Placental epithelial cell (primary cell): ENCODE data around the gene FBXL5. TPM values are rescaled to one million over a fixed set of nuclear protein-coding genes. Genes with fewer than 3 reads are reported as not detected.

Experiments used
- total RNA-seq: library from RNA; depleted of rRNA; stranded (reverse); fragments of >200 nt; gene quantifications from 2 replicates; pipeline ENCODE4 v1.2.3, GENCODE V29; 2012

The FBXL5 gene, protein sequence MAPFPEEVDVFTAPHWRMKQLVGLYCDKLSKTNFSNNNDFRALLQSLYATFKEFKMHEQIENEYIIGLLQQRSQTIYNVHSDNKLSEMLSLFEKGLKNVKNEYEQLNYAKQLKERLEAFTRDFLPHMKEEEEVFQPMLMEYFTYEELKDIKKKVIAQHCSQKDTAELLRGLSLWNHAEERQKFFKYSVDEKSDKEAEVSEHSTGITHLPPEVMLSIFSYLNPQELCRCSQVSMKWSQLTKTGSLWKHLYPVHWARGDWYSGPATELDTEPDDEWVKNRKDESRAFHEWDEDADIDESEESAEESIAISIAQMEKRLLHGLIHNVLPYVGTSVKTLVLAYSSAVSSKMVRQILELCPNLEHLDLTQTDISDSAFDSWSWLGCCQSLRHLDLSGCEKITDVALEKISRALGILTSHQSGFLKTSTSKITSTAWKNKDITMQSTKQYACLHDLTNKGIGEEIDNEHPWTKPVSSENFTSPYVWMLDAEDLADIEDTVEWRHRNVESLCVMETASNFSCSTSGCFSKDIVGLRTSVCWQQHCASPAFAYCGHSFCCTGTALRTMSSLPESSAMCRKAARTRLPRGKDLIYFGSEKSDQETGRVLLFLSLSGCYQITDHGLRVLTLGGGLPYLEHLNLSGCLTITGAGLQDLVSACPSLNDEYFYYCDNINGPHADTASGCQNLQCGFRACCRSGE
- 110 and 117 TPM in 2 replicates for total RNA-seq

DNA sequence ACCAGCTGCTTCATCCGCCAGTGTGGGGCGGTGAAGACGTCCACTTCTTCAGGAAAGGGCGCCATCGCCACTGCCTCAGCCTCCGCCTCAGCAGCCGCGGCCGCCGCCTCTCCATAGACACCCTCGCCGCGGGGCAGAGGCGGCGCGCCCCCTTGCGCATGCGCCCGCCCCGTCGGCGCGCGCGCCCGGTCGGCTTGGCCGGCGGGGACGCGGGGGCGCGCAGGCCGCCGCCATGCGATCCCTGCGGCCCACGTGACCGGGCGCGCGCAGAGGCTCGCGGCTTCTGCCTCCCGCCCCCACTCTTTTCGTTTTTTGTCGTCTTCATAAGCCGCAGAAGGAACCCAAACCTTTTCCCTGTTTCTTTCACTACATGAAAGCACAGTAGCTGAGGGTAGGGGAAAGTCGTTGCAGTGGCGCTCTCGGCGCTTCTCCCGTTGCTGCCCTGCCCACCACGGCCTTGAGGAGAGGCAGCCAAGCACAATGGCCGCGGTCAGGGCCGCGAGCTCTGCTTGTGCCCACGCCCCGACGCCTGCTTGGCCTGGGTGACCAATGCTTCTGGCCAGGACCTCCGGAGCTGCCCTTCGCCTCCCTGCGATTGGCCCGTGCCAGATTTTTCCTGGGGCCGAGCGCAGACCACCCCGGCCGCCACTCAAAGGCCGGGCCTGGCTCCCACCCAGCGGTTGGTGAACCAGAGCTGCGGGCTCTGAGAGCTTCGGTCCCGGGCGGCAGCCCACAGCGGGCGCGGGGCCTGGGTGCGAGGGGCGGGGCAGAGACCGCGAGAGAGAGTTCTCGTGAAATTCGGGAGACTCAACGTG is at the start of gene FBXL5:
TSS of gene FBXL5 (minus strand) at position 135 of the 815 bp plus-strand sequence. CDS start at position 65, 70 bp downstream.

DNA sequence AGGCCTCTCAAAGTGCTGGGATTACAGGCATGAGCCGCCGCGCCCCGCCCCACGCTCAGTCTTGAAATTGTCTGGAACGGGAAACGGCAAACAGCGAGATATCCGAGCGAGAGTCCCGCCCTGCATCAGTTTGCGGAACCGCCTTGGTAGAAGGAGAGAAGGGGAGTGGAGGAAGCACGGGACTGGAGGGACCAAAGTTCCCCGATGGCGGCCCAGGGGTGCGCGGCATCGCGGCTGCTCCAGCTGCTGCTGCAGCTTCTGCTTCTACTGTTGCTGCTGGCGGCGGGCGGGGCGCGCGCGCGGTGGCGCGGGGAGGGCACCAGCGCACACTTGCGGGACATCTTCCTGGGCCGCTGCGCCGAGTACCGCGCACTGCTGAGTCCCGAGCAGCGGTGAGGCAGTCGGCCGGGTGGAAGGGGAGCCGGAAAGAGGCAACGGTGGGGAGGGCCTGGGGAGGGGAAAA is 47.8 kb upstream of the FBXL5 start, which contains the start of gene BST1:
TSS of gene BST1 (plus strand) at position 125 of the 463 bp plus-strand sequence. CDS start at position 205, 80 bp downstream.

DNA sequence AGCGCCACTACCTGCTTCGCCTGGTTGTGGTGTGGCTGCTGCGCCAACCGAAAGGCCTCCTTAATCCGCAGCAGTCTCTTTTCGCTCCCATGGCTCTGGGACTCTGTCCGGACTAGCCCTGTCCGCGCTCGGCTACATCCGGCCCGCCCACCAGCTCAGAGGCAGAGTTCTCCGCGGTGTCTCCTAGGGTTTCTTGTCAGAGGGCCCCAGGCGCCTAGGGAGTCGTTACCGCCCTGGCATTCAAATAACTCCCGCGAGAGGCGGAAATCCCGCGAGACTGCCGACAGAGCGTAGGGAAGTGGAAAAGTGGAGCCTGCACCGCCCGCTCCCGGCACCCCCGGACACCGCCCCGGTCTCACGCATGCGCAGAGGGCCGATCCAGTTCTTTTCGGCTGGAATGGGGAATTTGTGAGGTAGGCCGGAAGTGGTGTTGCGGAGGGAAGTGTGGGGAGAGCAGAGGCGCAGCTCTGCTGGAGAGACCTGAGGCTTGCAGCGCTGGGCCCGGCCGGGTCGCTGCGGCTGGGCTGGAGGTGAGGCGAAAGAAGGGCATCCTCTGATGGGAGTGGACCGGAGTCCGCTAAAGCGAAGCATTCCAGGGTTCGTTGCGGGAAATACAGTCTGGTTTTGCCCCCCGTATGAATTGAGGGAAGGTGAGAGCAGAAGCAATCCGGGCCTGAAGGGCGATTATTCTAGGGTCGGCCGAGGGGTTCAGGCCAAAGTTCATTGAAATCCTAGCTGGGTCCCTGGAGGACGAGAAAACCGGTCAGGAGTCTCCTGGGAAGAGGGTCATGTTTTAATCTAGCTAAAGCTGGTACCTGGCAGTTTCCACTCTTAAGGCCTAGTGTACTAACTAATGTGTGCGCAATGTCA is 26.4 kb upstream of the FBXL5 start, which contains the start of gene FAM200B:
TSS of gene FAM200B (plus strand) at position 456 of the 870 bp plus-strand sequence. CDS start 5,151 bp downstream, outside the sequence.

Other genes with a start within 250 kb of the FBXL5 start
- gene C1QTNF7, start 227.3 kb downstream of the FBXL5 start, total RNA-seq: 0.65 and 1.2 TPM in 2 replicates
- gene CC2D2A, start 185.5 kb downstream of the FBXL5 start, total RNA-seq: 18.2 and 19.6 TPM in 2 replicates
- 17.7 and 21.5 TPM in 2 replicates for gene FAM200B, start 26.5 kb upstream of the FBXL5 start, total RNA-seq
- 12.8 and 25.1 TPM in 2 replicates for gene BST1, start 47.7 kb upstream of the FBXL5 start, total RNA-seq
- under 0.01 TPM in 2 replicates for gene CD38, start 123.0 kb upstream of the FBXL5 start, total RNA-seq